T-helper 22 cell (primary cell): ENCODE measurements around the gene RASL11A.
"Not testable (repeated sequence)": the region's sequence is repeated elsewhere in the genome, so short reads cannot be mapped to it uniquely, and the experiment has no call there.

Source experiments
- DNase-seq: peaks from one replicate; pipeline ENCODE4 v3.0.0-alpha.2; 2020; ENCODE audit warnings: low read depth

The RASL11A gene

DNA sequence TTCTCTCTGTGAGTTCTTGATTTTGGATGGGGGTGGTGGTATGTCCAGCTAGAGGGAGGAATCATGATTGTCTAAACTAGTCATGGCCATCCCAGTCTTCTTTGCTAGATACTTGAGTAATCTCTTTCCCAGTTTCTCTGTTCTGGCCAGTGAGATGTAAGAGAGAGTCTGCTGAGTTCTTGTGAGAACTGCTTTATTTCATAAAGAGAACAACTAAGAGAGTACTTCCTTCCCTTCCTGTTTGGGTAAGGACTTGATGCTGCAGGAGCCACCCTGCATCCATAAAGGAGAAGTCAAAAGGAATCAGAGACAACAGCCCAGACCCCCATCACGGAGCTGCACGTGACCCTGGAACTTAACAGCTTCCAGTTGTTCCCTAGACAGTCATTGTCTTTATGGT, 3.0 kb upstream of the RASL11A start:
- DNase-seq: no peak

DNA sequence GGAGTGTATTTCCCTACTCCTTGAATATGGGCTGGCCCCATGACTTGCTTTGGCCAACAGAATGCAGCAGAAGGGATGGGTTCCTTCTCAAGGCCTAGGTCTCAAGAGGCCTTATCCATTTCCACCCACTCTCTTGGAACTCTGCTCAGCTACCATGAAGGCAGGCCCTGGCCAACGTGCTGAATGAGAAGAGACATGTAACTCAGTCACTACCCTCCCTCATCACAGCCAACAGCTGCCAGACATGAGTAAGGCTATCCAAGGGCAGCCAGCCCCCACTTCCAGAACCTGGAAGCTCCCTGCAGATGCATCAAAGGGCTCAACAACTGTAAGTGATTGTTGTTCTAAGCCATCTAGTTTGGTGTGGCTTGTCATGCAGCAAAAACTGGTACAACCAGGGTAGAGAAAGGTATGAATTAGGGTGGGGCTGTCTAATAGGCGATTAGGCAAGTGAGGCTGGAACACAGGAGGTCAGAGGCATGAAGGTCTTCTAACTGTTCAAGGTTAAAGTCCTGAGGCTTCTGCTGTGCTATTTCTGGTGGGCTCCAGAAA, 1.4 kb upstream of the RASL11A start:
- DNase-seq: no peak

DNA sequence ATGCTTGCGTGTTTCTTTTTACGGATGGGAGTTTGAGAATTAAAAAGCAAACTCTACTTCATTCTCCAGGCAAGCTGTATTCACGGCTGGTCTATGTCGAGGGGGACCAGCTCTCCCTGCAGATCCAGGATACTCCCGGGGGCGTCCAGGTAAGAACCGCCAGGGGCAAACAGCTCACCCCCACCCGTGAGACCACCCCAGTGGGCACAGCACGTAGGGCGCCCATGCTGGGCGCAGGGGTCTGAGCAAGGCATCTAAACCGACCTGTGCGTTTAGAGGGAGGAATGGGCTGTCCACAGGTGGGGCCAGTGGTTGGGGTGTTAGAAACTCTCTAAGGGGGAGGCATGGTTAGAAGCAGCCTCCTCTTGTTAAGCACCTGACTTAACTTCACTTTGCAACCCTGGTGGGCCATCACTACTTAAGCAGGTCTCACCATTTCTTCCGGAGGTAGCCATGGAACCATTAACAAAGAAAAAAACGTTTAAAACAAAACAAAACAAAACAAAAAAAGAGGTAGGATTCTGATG, 1.0 kb downstream of the RASL11A start:
- DNase-seq: no peak

DNA sequence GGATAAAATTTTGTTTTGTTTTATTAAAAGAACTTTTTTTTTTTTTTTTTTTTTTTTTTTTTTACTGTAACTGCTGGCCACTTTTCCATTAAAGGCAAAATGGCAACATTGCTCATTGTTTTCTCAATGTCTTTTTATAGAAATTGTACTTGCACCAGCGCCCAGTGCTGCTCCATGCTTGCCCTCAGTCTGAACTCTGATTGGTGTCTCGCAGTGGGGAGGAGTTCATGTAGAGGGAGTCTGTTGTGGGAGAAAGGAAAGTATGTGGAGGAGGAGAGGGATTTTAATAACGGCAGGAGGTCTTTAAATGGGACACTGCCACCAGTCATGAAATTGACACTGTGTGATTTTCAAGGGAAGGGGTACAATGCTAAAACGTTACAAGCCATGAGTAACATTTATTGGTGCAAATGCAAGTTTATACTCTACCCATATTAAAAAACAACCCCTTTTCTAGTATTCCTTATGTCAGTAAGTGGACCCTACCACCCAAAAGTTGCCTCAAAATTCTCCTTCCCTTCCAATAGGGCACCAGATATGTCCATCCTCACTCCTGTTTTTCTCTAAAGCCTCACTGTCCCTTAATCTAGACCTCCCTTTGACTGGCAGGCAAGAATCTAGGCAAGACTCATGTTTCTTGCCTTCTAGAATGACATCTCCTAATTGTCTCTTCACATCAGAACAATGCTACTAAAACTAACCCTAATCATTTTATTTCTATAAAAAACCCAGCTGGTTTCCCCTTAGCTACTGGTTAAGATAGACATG, 3.2 kb downstream of the RASL11A start:
- DNase-seq: no peak

DNA sequence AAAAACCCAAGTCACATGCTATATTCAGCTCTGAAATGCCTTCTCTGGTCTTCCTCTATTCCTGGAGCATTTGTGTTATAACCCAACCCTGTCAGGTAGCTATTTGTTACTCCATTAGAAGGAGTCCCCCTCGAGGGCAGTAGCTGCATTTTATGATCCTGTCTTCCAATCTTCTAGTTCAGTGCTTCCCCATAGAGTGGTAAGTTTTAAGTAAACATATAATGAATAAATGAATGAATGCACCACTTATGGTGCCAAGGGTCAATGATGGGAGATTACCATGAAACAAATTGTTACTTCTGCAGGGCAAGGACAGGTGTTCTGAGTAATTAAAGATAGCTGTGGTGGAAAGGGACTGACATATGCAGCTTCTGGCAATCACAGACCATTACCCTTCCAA, 4.0 kb downstream of the RASL11A start:
- DNase-seq: no peak

DNA sequence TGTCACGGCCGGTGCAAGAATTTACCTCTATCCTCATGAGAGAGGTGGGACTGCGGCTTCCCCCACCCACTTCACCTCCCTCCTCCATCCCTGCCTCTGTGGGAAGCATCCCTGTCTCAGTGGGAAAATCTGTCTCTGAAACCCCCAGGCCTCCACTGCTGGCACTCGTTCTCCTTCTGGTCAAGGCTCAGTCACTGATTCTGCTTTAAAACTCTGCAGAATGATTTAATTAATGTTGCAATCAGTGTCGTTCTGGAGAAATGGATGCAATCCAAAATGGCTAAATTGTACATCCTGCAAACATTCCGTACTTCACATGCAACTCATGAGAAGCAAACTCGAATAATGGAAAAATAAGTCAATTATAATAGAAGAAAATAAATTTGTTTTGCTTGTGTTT, 5.6 kb downstream of the RASL11A start:
- DNase-seq: no peak

DNA sequence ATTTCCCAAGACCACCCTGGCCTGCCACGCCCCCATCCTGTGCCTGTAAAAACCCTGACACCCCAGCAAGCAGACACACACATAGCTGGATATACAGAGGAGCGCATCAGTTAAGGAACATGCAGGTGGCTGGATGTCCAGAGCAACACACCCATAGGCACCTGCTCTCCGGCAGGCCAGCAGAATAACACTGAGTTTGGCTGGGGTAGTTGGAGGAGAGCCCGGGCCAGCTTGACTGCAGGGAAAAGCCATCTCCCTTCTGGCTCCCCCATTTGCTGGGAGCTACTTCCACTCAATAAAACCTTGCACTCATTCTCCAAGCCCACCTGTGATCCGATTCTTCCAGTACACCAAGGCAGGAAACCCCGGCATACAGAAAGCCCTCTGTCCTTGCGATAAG, 8.9 kb downstream of the RASL11A start:
- no peak for DNase-seq

DNA sequence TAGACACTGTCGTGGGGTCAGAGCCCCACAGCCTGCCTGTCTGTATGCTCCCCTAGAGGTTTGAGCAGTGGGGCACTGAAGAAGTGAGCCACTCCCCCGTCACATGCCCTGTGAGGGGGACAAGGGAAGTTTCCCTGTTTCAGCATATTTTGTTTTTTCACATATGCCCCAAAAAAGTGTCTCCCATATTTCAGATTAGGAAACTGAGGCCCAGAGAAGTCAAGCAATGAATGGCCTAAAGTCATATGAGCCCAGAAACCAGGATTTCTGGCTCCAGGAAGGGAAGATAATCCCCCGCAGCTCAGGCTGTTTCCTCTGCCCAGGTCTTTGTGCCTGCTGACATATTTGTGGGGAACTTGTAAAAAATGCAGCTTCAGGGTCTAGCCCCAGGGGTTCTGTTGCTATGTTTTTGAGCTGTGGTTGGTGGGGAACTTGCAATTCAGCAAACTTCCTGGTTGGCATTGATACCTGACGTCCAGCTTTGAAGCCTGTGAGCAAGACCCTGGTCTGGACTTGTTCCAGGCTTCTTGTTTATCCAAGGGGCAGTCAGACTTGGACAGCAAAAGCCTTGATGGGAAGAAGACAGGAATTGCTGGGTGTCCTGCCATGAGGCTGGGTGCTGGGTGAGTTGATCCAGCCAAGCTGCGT, 9.5 kb downstream of the RASL11A start:
- DNase-seq: no peak

DNA sequence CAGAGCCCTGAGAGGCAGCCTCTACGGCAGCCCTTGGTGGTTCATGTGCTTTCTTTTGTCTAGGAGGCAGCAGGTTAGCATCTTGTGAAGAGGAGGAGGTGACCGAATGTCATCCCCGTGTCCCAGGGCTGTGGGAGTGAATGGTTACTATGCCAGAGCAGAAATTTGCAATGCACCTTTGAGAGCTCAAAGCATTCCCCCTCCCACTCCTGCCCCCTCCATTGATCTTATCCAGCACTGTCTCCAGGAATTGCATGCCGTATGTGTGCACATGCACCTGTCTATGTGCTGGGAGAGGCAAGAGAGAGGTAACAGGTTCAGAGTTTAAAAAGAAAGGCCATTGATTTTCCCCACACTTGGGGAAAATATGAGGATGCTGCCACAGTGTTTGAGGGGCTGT, 10.2 kb downstream of the RASL11A start:
- DNase-seq: no peak

DNA sequence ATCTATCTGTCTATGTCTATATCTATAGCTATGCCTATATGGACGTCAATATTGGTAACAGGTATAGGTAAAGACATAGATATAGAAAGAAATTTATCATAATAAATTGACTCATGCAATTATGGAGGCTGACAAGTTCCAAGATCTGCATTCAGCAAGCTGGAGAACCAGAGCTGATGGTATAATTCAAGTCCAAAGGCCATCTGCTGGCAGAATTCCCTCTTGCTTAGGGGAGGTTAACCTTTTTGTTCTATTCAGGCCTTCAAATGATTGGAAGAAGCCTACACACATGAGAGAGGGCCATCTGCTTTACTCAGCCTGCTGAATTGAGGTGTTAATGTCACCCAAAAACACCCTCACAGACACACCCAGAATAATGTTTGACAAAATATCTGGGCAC, 10.8 kb downstream of the RASL11A start:
- no peak for DNase-seq

DNA sequence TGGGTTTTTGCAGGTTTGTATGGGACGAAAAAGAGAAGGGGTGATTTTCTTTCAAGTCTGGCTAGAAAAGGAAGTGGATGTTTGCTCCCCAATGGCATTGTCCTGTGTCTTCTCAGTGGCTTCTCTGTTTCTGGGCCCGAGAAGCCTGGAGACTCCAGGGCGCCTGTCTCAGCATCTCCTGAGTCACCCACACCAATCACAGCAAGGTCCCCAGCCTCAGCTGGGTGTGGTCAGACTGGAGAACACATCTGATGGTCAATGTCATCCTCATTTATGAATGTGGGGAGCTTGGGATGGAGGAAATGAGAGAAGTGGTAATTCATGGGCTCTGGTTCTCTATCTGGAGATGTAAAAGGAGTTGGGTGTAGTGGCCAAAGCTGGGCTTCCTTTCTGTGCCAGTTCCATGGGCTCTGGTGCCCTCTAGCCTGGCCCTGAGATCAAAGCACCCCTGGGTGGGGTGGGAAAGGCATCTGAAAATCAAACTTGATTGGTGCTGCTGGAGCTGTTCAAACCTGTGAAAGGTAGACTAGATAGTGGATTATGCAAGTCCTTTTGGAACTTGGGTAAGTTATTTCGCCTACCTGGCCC, 13.4 kb downstream of the RASL11A start:
- no peak for DNase-seq

DNA sequence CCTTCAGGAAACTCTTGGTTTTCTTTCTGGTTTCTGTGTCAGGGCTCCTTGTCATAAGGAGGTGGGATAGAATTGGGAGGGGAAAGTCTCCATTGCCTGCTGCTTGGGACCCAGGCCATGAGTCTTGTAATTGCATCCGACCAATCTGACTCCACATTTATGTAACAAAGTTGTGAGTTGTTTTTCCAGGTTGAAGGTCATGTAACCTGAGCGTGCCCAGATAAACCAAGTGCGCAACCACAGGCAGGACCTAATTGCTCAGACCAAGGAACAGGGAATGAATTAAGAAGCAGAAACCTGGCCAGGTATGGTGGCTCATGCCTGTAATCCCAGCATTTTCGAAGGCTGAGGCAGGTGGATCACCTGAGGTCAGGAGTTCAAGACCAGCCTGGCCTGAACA, 17.8 kb downstream of the RASL11A start:
- DNase-seq: no peak

DNA sequence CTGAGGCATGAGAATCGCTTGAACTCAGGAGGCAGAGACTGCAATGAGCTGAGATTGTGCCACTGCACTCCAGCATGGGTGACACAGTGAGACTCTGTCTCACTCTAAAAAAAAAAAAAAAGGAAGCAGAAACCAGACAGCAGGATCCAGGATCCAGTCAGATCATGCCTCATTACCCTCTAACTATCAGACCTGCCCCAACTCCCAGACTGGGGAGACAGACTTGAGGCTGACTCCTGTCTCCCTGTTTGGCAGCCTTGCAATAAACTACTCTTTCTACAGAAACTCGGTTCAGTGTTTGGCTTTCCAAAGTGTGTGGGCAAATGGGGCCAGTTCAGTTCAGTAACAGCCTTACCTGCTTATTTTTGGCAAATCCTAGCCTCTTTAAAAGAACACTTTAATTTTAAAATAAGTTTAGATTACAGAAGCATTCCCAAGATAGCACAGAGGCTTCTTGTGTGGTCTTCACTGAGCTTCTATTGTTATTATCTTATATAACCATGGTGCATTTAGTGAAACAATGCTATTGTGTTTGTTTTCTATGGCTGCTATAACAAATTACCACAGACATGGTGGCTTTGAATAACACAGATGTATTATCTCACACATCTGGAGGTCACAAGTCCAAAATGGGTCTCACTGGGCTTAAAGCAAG, 18.5 kb downstream of the RASL11A start:
- no peak for DNase-seq

DNA sequence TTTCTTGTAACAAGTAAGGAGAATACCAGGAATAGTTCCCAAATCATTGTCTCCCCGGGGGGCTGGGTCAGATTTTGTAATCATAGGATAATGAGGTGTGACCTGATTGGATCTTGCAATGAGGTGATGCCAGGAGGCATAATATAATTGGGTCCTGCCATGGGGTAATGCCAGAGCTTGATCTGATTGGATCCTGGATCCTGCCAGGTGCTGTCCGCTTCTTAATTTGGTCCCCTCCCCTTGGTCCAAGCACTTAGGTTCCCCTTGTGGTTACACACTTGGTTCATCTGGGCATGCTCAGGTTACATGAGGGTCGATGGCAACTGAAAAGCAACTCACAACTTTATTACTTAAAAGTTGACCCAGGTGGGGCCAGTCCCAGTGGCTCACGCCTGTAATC, 20.1 kb downstream of the RASL11A start:
- DNase-seq: no peak

DNA sequence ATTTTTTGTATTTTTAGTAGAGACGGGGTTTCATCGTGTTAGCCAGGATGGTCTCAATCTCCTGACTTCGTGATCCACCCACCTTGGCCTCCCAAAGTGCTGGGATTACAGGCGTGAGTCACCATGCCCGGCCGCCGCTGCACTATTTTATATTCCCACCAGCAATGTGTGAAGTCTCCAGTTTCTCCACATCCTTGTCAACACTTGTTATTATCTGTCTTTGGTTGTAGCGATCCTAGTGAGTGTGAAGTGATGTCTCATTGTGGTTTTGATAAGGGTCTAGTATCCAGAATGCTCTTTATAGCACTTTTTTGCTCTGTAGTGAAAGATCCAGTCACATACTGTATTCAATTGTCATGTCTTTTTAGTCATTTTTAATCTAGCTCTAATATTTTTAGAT, 21.3 kb downstream of the RASL11A start:
- not testable (repeated sequence) for DNase-seq

DNA sequence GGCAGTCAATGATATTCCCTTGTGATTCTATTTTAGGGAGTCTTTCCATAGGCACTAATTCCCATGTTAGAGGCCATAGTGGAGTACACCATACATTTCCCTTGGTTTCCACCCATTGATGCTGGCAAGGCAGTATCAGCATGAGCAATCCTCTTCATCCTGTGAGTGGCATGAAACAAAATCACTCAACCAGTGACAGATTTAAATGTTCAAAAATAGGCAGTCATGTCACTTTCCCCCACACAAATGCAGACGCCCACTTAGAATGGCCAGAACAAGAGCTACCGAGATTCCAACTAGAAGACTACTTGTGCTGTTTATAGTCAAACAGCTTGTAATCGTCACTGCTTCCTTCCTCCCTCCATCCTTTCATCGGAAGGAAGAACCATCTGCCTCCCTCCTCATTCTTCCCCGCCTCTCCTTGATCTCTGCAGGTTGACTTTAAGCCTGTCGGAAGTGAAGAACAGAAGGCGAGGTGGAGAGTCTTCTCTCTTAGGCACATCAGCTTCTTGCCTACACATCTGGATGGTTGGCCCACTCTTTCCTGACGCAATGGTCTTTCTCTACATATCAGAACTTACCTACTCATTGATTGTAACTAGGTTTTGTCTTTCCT, 22.6 kb downstream of the RASL11A start:
- no peak for DNase-seq

DNA sequence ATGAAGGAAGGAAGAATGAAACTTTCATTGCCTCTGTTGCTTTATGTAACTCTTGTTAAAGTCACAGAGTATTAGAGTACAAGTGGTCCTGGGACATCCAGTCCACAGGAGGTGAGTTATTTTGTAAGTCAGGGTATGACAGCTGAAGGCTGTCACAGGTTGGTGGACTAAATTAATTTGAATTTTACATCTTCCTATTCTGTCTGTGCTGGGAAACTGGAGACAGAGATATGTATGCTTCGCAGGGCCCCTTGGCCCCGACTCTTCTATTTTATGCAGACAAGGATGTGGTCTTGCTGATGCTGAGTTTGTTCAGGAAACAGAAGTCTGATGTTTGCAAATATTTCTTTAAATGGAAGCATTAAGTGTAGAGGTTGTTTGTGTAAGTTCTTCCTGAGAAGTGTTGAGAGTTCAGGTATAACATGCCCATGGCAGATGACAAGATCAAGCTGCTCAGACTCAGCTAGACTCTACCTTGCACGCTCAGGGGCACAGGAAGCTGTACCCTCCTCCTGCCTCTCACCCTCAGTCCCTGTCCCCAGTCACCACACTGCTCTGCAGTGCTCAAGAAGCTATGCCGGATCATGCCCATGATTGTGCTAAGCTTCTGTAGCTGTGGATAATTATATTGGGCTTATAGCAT, 23.4 kb downstream of the RASL11A start:
- DNase-seq: no peak

DNA sequence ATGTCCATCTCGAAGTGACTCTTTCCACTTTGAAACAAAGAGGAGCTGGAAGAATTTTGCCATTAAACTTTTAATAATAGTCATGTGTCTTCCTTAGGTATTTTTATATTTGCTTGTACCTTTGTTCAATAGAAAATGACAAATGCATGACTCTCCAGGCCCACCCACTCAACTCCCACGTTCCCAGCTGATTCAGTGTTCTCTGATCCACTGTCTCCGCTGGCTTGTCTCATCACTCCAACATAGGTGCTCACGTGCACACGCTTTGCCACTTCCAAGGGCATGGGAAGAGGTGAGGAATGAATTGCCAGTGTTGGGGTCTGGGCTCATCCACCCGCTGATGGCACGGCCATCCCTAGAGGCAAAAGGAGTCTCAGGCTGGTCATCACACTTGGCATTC, 24.5 kb downstream of the RASL11A start:
- no peak for DNase-seq

DNA sequence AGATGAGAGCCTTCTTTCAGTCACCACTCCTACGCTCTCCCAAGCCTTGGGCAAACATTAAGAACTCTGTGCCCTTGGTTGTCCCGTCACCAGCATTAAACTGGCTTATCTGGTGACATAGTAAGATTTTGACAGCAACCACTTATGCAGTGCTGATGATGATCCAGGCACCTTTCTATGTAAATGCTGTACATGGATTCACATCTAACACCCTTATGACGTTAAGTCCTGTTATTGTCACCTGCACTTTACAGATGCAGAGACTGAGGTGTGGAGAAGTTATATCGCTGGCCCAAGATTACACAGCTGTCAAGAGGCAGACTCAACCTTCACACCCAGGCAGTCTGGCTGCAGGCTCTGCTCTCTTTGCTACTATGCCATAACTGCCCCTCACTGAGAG, 25.0 kb downstream of the RASL11A start:
- no peak for DNase-seq

DNA sequence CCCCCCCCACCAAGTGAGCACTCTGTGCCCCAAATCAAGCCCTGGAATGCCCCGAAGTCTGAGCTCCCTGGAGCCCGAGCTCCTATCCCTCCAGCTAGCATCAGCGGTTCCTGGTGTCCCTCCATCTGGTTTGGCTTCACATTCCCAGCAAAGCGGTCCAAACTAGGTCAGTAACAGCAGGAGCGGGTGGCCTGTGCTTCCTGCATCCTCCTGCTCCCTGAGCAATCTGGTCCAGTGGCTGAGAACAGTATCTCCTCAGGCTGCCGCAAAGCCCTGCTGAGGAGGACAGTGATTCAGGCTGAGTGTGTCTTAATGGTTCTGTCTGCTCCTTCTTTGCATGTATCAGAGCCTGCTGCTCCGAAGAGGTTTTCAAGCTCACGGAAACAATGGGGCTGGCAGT, 25.9 kb downstream of the RASL11A start:
- no peak for DNase-seq

DNA sequence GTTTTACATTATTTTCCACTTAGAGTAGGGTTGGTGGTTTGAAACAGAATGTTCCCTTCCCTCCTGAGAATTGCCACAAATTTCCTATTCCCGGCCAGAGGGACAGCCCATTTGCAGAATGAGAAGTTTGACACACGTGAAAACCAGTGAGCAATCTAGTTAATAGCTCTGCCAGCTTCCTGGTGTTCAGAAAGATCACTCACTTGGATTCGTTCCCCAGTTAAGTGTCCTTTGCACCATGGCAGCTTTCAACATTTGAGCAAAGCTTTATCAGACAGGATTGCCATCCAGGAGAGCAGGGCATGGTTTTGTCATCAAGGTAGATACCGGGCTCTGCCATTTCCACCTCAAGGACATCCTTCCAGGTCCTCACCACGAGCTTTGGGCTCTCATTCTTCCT, 28.2 kb downstream of the RASL11A start:
- DNase-seq: no peak

DNA sequence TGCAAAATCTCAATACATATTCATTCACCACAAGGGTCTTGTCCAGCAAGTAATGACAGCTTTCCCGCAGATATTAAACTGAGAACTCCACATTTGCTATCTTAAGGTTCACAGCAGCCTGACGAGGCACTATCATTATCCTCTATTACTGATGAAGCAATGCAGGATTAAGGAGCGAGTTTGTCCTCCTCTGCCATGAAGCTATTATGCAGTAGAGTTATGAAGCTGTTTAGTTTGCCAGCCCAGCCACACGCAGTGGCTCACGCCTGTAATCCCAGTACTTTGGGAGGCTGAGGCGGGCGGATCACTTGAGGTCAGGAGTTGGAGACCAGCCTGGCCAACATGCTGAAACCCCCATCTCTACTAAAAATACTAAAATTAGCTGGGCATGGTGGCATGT, 29.8 kb downstream of the RASL11A start:
- DNase-seq: not testable (repeated sequence)
